Fibroblast of villous mesenchyme (primary cell): ENCODE measurements around the gene SNRNP25. TPM values are rescaled to one million over a fixed set of nuclear protein-coding genes. Genes with fewer than 3 reads are reported as not detected.
"Not testable (repeated sequence)": the region's sequence is repeated elsewhere in the genome, so short reads cannot be mapped to it uniquely, and the experiment has no call there.

Experiments used
- DNase-seq: peaks from one replicate; pipeline ENCODE4 v3.0.0-alpha.2; 2010; ENCODE audit warnings: low read depth
- H3K4me3 ChIP-seq: 2 replicates; pipeline ENCODE4 v1.5.1; 2011; ENCODE audit warnings: low read depth, mild to moderate bottlenecking, low read length
- CTCF ChIP-seq: IDR thresholded peaks from 2 replicates; pipeline ENCODE4 v1.5.1; 2012; ENCODE audit warnings: low read depth, mild to moderate bottlenecking, low read length; ENCODE audit not compliant: insufficient read depth
- total RNA-seq: library from RNA; depleted of rRNA; stranded (reverse); fragments of >200 nt; gene quantifications from 2 replicates; pipeline ENCODE4 v1.2.3, GENCODE V29; 2012

SNRNP25 gene
- total RNA-seq, 1 donor, result 22.5 TPM

- no peak for DNase-seq
- TF ChIP-seq CTCF, result no peak
- H3K4me3 ChIP-seq, result no peak overlapping the region
Measured at GRCh38 chr16:45454-45853, 8.2 kb upstream of the SNRNP25 start.

DNA sequence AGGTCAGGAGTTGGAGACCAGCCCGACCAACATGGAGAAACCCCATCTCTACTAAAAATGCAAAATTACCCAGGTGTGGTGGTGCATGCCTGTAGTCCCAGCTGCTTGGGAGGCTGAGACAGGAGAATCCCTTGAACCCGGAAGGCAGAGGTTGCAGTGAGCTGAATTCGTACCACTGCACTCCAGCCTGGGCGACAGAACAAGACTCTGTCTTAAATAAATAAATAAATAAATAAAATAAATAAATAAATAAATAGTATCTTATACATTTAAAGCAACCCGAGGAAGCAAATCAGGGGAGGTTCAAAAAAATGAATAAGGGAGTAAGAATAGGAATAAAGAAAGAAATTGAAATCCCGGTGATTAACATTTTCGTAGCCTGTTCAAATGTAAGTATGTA is 7.1 kb upstream of the SNRNP25 start:
- not testable (repeated sequence) for DNase-seq, H3K4me3 ChIP-seq

DNA sequence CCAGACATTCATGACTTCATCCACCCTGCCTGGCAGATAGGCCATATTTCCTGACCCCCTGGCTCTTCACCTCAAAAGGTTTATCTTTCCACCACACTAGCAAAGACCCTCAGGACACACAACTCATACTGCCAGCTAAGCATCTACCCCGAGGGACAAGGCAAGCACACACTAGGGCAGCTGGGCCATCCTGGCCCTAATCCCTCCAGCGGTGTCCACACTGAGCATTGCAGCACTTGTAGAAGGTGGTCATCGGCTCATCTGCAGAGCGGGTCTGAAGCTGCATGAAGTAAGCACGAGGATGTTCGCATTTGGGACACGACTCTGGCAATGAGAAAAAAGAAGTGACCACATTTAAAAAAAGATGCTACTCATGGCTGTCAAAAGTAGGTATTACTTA is 6.4 kb upstream of the SNRNP25 start:
- H3K4me3 ChIP-seq, result no peak overlapping the region
- no peak for TF ChIP-seq CTCF
- DNase-seq, result no peak

- H3K4me3 ChIP-seq, result no peak overlapping the region
- no peak for TF ChIP-seq CTCF
- no peak for DNase-seq
Measured at GRCh38 chr16:50769-51591, 2.6 kb upstream of the SNRNP25 start.

- peak overlapping the region; percentile 81 for H3K4me3 ChIP-seq
- no peak for DNase-seq
- TF ChIP-seq CTCF, result no peak
Measured at GRCh38 chr16:54237-54581, 581 bp downstream of the SNRNP25 start.

GRCh38 chr16:55571-56136 is 2.0 kb downstream of the SNRNP25 start:
- DNase-seq, result no peak
- no peak overlapping the region for H3K4me3 ChIP-seq
- no peak for TF ChIP-seq CTCF

- DNase-seq, result no peak
Measured at GRCh38 chr16:56231-56927, 2.8 kb downstream of the SNRNP25 start.

More at GRCh38 chr16:56231-56927, 2.8 kb downstream of the SNRNP25 start:
- TF ChIP-seq CTCF, result no peak
- no peak overlapping the region for H3K4me3 ChIP-seq
